T-helper 1 cell treated with Interleukin-12 subunit alpha and Interleukin-12 subunit beta and Interleukin-4 antibody, amounts not matched to agents 30 μg/mL and 1 μg/mL, for 36 hours (primary cell): ENCODE results near the gene SAMD4B.

Experiments
- H3K27ac Mint-ChIP-seq: one replicate; pipeline ENCODE4 v1.8.0; 2021; ENCODE audit warnings: mild to moderate bottlenecking, mixed read lengths
- H3K27me3 Mint-ChIP-seq: one replicate; pipeline ENCODE4 v1.8.0; 2021; ENCODE audit warnings: low read depth, mixed read lengths
- H3K36me3 Mint-ChIP-seq: one replicate; pipeline ENCODE4 v1.8.0; 2021; ENCODE audit warnings: low read depth, mixed read lengths
- H3K4me1 Mint-ChIP-seq: one replicate; pipeline ENCODE4 v1.8.0; 2021; ENCODE audit warnings: low read depth, mixed read lengths
- H3K4me3 Mint-ChIP-seq: one replicate; pipeline ENCODE4 v1.8.0; 2021; ENCODE audit warnings: mild to moderate bottlenecking, moderate library complexity, mixed read lengths
- H3K9me3 Mint-ChIP-seq: one replicate; pipeline ENCODE4 v1.8.0; 2021; ENCODE audit warnings: mixed read lengths

Gene SAMD4B

GRCh38 chr19:39434123-39435076 is 92.2 kb downstream of the SAMD4B start:
- H3K4me1 Mint-ChIP-seq = peaks cover 42% of the 10 kb centered on the region
- H3K27me3 Mint-ChIP-seq = peaks cover 3% of the 10 kb centered on the region
- H3K4me3 Mint-ChIP-seq = peak overlapping the region; percentile 99
- no peaks in the 10 kb centered on the region for H3K9me3 Mint-ChIP-seq
- peak overlapping the region; percentile 98 for H3K27ac Mint-ChIP-seq
- H3K36me3 Mint-ChIP-seq = peaks cover 35% of the 10 kb centered on the region
